Muscle layer of duodenum (tissue), 2 donors: ENCODE data around the gene CSNK1A1L.

ENCODE experiments used
- H3K27ac ChIP-seq: one replicate; pipeline ENCODE4 v1.7.0; 2013; ENCODE audit warnings: mild to moderate bottlenecking, low read length
- H3K27me3 ChIP-seq: one replicate; pipeline ENCODE4 v1.7.0; 2013; ENCODE audit warnings: low read depth, mild to moderate bottlenecking, control low read depth, low read length
- H3K36me3 ChIP-seq, 2 donors: one replicate each; pipeline ENCODE4 v1.7.0; 2013; ENCODE audit warnings: low read length in 2 of 2, control low read depth in 1 of 2, mild to moderate bottlenecking in 1 of 2; ENCODE audit not compliant: insufficient read depth in 2 of 2, control insufficient read depth in 1 of 2
- H3K4me1 ChIP-seq, 2 donors: one replicate each; pipeline ENCODE4 v1.7.0; 2013; ENCODE audit warnings: low read length in 2 of 2, mild to moderate bottlenecking in 2 of 2, control low read depth in 1 of 2, moderate library complexity in 1 of 2; ENCODE audit not compliant: insufficient read depth in 2 of 2, control insufficient read depth in 1 of 2
- H3K4me3 ChIP-seq, 2 donors: one replicate each; pipeline ENCODE4 v1.7.0; 2013; ENCODE audit warnings: low read length in 2 of 2, low read depth in 1 of 2, mild to moderate bottlenecking in 1 of 2
- H3K9me3 ChIP-seq, 2 donors: one replicate each; pipeline ENCODE4 v1.7.0; 2013; ENCODE audit warnings: low read length in 2 of 2, control low read depth in 1 of 2, mild to moderate bottlenecking in 1 of 2; ENCODE audit not compliant: control insufficient read depth in 1 of 2
- donor health status: healthy.

Gene CSNK1A1L

GRCh38 chr13:37107456-37107855 is 2.0 kb upstream of the CSNK1A1L start:
- Histone ChIP-seq H3K27me3 (no peaks in the 10 kb centered on the region), H3K4me3 (no peak overlapping the region), H3K27ac (no peak overlapping the region), H3K9me3 (no peaks in the 10 kb centered on the region), H3K36me3 (no peaks in the 10 kb centered on the region), H3K4me1 (no peaks in the 10 kb centered on the region)

GRCh38 chr13:37106642-37107041 is 1.2 kb upstream of the CSNK1A1L start:
- Histone ChIP-seq H3K4me3 (no peak overlapping the region), H3K36me3 (no peaks in the 10 kb centered on the region), H3K4me1 (no peaks in the 10 kb centered on the region), H3K9me3 (no peaks in the 10 kb centered on the region), H3K27me3 (no peaks in the 10 kb centered on the region), H3K27ac (no peak overlapping the region)

GRCh38 chr13:37102896-37103295 is 2.6 kb downstream of the CSNK1A1L start:
- no peaks in the 10 kb centered on the region for H3K36me3 ChIP-seq
- H3K27me3 ChIP-seq, result no peaks in the 10 kb centered on the region
- no peaks in the 10 kb centered on the region for H3K4me1 ChIP-seq
- no peak overlapping the region for H3K27ac ChIP-seq
- no peak overlapping the region for H3K4me3 ChIP-seq
- no peaks in the 10 kb centered on the region for H3K9me3 ChIP-seq

- Histone ChIP-seq H3K27me3 (no peaks in the 10 kb centered on the region), H3K36me3 (no peaks in the 10 kb centered on the region), H3K4me3 (no peak overlapping the region), H3K9me3 (no peaks in the 10 kb centered on the region), H3K27ac (no peak overlapping the region), H3K4me1 (no peaks in the 10 kb centered on the region)
Measured at GRCh38 chr13:37101201-37101600, 4.3 kb downstream of the CSNK1A1L start.

- Histone ChIP-seq H3K27ac (no peak overlapping the region), H3K27me3 (no peaks in the 10 kb centered on the region)
Measured at GRCh38 chr13:37100731-37101130, 4.7 kb downstream of the CSNK1A1L start.

GRCh38 chr13:37097076-37097475 is 8.4 kb downstream of the CSNK1A1L start:
- Histone ChIP-seq H3K27me3 (no peaks in the 10 kb centered on the region), H3K4me3 (no peak overlapping the region), H3K36me3 (no peaks in the 10 kb centered on the region), H3K4me1 (no peaks in the 10 kb centered on the region), H3K27ac (no peak overlapping the region), H3K9me3 (no peaks in the 10 kb centered on the region)

More at GRCh38 chr13:37100731-37101130, 4.7 kb downstream of the CSNK1A1L start:
- Histone ChIP-seq H3K4me3 (no peak overlapping the region), H3K4me1 (no peaks in the 10 kb centered on the region), H3K9me3 (no peaks in the 10 kb centered on the region), H3K36me3 (no peaks in the 10 kb centered on the region)

- no peaks in the 10 kb centered on the region for H3K27me3 ChIP-seq
- no peak overlapping the region for H3K27ac ChIP-seq
- no peaks in the 10 kb centered on the region for H3K9me3 ChIP-seq
- no peaks in the 10 kb centered on the region for H3K36me3 ChIP-seq
- H3K4me3 ChIP-seq, result no peak overlapping the region
- no peaks in the 10 kb centered on the region for H3K4me1 ChIP-seq
Measured at GRCh38 chr13:37094840-37095239, 10.6 kb downstream of the CSNK1A1L start.

- no peaks in the 10 kb centered on the region for H3K9me3 ChIP-seq
- no peak overlapping the region for H3K27ac ChIP-seq
- no peaks in the 10 kb centered on the region for H3K27me3 ChIP-seq
- no peaks in the 10 kb centered on the region for H3K4me1 ChIP-seq
- H3K36me3 ChIP-seq, result no peaks in the 10 kb centered on the region
- H3K4me3 ChIP-seq, result no peak overlapping the region
Measured at GRCh38 chr13:37094099-37094498, 11.4 kb downstream of the CSNK1A1L start.

- H3K9me3 ChIP-seq, result no peaks in the 10 kb centered on the region
- no peaks in the 10 kb centered on the region for H3K36me3 ChIP-seq
- no peaks in the 10 kb centered on the region for H3K4me1 ChIP-seq
- H3K27me3 ChIP-seq, result no peaks in the 10 kb centered on the region
- no peak overlapping the region for H3K4me3 ChIP-seq
- no peak overlapping the region for H3K27ac ChIP-seq
Measured at GRCh38 chr13:37091835-37092234, 13.6 kb downstream of the CSNK1A1L start.

GRCh38 chr13:37090912-37091311 is 14.6 kb downstream of the CSNK1A1L start:
- Histone ChIP-seq H3K27me3 (no peaks in the 10 kb centered on the region), H3K9me3 (no peaks in the 10 kb centered on the region), H3K4me1 (no peaks in the 10 kb centered on the region), H3K27ac (no peak overlapping the region), H3K36me3 (no peaks in the 10 kb centered on the region), H3K4me3 (no peak overlapping the region)

GRCh38 chr13:37089495-37089894 is 16.0 kb downstream of the CSNK1A1L start:
- H3K27ac ChIP-seq, result no peak overlapping the region
- H3K4me3 ChIP-seq, result no peak overlapping the region
- no peaks in the 10 kb centered on the region for H3K27me3 ChIP-seq
- H3K36me3 ChIP-seq, result no peaks in the 10 kb centered on the region
- H3K9me3 ChIP-seq, result no peaks in the 10 kb centered on the region
- H3K4me1 ChIP-seq, result no peaks in the 10 kb centered on the region

GRCh38 chr13:37087486-37087885 is 18.0 kb downstream of the CSNK1A1L start:
- Histone ChIP-seq H3K27ac (no peak overlapping the region), H3K9me3 (no peaks in the 10 kb centered on the region), H3K4me3 (no peak overlapping the region), H3K27me3 (no peaks in the 10 kb centered on the region), H3K36me3 (no peaks in the 10 kb centered on the region), H3K4me1 (no peaks in the 10 kb centered on the region)
